Cortex of kidney (tissue), 1 donor: ENCODE results near the gene TM4SF5.
"Not testable (repeated sequence)": the region's sequence is repeated elsewhere in the genome, so short reads cannot be mapped to it uniquely, and the experiment has no call there.

Experiments used
- DNase-seq: peaks from one replicate; lab custom pipeline; 2025; lab: John Stamatoyannopoulos, UW

TM4SF5 gene

GRCh38 chr17:4789951-4790704, 18.4 kb downstream of the TM4SF5 start:
- no peak for DNase-seq

GRCh38 chr17:4790705-4791088, 19.0 kb downstream of the TM4SF5 start:
- no peak for DNase-seq

- DNase-seq = no peak
Measured at GRCh38 chr17:4795168-4795567, 23.5 kb downstream of the TM4SF5 start.

DNA sequence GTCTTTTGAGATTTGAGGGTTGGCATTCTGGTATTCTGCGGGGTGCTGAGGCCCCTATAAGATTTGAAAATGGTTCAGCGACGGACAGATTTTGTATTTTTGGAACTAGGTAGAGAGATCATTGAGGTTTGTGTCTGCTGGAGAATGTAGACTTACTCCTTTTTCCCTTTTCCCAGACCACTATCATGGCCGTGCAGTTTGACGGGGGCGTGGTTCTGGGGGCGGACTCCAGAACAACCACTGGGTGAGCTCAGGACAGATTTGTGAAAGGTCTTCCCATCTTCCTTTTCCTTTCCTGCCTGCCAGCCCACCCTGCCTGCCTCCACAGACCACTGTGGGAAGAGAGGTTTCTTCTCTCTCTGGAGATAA, 24.9 kb downstream of the TM4SF5 start:
- no peak for DNase-seq

GRCh38 chr17:4800462-4801196, 28.9 kb downstream of the TM4SF5 start:
- no peak for DNase-seq

- no peak for DNase-seq
Measured at GRCh38 chr17:4802228-4802627, 30.5 kb downstream of the TM4SF5 start, which contains the start of gene C17orf114. C17orf114 (minus strand) TSS chr17:4802328.

DNA sequence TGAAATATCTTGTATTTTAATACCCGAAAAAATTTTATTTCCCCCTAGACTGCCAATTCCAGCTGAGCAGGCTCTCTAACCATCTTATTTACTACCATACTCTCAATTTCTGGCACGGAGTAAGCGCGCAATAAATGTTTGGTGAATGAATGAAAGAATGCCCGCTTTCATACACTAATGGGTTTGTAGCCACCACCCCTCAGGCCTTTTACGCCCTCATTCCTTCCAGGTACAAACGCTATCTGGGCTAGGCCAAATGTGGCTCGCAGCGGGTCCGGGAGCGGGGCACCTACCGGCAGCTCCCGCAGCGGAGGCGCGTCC, 34.7 kb downstream of the TM4SF5 start:
- DNase-seq = no peak

- DNase-seq = no peak
Measured at GRCh38 chr17:4806777-4807604, 35.3 kb downstream of the TM4SF5 start, which contains the start of gene PLD2. PLD2 (plus strand) TSS chr17:4807152; CDS start chr17:4807773, 621 bp downstream.

DNA sequence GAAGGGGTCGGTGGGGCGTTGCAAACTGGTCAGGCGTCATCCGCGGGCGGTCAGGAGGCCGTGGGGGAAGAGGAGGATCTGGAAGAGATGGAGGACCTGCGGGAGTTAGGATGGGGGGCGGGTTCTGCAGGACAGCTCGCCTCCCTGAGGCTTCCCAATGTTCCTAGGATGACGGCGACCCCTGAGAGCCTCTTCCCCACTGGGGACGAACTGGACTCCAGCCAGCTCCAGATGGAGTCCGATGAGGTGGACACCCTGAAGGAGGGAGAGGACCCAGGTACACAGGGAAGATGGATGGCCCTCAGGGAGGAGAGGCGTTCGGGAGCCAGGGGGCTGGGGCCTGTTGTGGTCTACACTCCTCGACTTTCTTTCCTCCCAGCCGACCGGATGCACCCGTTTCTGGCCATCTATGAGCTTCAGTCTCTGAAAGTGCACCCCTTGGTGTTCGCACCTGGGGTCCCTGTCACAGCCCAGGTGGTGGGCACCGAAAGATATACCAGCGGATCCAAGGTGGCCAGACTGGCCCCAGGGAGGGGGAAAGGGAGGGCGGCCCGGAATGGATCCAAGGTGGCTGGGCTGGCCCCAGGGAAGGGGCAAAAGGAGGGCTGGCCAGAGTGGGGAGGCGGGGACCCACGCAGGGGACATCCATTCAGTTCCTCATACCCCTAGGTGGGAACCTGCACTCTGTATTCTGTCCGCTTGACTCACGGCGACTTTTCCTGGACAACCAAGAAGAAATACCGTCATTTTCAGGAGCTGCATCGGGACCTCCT, 36.1 kb downstream of the TM4SF5 start:
- DNase-seq = no peak

- DNase-seq = no peak
Measured at GRCh38 chr17:4808378-4808767, 36.7 kb downstream of the TM4SF5 start.

DNA sequence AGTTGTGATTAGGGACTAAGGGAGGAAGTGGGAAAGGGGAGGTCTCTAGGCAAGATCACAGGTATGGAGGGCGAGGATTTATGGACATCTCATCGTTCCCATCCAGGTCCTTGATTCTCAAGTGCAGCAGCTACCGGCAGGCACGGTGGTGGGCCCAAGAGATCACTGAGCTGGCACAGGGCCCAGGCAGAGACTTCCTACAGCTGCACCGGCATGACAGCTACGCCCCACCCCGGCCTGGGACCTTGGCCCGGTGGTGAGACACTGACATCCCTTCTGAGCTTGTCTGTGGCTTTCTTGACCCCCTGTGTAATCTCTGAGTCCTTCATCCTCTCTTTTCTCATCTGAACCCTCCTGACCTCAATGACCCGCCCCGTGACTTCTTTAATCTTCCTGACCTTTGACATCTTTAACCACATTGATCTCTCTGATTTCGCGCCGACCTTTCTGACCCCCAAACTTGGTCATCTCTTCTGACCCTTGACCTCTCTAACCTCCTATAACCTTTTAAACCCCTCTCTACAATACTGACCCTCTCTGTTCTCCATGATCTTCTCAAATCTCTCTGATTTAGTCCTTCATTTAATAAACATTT, 39.1 kb downstream of the TM4SF5 start:
- DNase-seq = no peak

DNA sequence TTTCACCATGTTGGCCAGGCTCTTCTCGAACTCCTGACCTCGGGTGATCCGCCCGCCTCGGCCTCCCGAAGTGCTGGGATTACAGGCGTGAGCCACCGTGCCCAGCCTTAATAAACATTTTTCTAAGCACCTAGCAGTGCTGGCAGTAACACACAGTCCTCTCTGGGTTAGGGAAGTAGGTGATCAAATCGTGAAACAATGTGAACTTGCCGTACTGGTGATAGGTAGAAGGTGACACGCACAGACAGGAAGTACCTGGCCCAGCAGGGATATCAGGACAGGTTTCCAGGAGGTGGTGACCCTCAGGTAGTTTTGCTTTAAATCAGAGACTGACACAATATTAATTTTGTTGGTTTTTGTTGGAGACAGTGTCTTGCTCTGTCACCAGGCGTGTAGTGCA, 39.8 kb downstream of the TM4SF5 start:
- no peak for DNase-seq

- no peak for DNase-seq
Measured at GRCh38 chr17:4812690-4813089, 41.0 kb downstream of the TM4SF5 start.

DNA sequence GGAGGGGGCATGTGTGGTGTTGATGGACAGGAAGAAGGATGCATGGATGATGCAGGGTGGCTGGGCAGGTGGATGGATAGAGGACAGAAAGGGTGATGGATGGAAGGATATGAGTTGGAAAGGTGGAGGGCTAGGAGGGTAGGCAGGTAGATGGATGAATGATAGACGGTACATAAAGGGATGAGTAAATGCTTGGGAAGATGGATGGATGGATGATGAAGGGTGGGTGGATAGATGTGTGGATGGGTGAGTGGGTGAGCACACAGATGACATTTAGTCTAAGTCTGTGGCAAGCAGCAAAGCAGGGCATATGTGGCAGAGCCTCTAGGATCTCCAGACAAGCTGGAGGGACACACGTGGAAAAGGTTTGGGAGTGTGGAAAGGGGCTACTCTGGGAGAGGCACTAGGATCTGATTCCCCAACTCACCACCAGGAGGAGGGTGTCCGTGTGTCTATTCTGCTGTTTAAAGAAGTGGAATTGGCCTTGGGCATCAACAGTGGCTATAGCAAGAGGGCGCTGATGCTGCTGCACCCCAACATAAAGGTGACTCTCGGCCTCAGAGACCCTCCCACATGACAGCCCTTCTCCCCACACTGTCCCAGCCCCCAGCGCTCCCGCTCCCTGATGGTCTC, 43.5 kb downstream of the TM4SF5 start:
- DNase-seq = no peak

DNA sequence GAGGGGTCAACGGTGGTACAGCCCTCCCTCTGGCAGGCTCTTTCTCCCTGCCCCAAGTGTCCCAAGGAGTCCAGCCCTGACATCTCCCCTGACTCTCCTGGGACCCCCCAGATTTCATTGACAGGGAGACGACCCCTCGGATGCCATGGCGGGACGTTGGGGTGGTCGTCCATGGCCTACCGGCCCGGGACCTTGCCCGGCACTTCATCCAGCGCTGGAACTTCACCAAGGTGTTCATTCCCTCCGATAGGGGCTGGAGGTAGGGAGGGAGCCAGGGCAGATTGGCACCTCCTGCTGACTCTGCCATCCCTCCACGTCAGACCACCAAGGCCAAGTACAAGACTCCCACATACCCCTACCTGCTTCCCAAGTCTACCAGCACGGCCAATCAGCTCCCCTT, 45.1 kb downstream of the TM4SF5 start:
- DNase-seq = no peak

DNA sequence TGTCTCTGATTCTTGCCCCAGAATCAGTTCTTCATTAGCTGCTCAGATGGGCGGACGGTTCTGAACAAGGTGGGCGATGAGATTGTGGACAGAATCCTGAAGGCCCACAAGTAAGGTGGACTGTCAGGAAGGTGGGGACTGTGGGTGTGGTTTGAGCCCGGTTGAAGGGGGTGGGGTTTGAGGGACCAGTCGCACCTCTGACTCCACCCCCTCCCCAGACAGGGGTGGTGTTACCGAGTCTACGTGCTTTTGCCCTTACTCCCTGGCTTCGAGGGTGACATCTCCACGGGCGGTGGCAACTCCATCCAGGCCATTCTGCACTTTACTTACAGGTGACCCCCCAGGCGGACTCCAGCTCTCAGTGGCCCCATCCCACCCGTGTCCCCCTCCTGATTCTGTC, 46.6 kb downstream of the TM4SF5 start:
- no peak for DNase-seq

- no peak for DNase-seq
Measured at GRCh38 chr17:4822835-4823234, 51.1 kb downstream of the TM4SF5 start.

DNA sequence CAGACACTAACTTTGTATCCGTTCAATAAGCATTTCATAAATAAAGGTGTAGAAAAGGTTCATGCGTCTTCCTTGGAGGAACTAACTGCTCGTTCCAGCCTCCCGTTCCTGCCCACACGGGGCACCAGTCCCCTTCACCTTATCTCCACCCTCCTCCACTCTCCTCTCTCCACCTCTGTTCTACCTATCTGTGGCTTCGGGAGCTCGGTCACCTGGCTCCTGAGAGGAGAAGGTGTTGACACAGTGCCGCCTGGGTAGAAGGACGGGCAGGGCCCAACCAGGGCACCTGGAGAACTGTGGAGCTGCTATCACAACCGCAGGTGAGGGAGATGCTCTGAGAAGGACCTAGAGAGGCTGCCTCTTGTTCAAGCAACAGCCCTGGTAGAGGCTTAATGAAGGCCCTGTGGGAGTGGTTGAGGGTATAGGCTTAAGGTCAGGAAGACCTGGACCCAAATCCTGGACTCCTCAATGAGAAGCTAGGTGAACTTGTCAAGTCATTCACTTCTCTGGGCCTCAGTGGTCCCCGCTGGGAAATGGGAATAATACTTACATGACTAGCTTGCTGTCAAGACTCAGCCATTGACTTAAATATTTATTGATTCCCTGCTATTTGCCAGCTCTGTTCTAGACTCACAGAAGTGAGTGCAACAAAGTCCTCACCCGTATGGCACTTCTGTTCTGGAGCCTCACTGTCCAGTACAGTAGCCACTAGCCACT, 51.8 kb downstream of the TM4SF5 start:
- DNase-seq = no peak

DNA sequence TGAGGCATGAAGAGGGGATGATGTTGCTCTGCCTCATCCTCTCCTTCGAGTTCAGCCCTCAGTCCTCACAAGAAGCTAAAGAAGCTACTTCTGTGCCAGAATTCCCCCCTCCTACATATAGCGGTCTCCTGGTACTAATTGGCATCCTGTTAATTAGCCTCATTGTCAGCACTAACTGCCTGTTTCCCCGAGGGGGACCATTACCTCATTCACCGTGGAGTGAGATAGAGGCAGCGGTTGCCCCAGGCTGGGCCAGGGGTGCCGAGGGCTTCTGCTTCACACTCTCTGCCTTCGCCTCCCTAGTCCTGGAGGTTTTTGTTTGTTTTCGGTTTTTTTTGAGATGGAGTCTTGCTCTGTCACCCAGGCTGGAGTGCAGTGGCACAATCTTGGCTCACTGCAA, 55.7 kb downstream of the TM4SF5 start:
- no peak for DNase-seq

GRCh38 chr17:4832829-4833177, 61.1 kb downstream of the TM4SF5 start:
- not testable (repeated sequence) for DNase-seq
